BJ (cell line): ENCODE measurements around the gene ARHGDIA. TPM values are rescaled to one million over a fixed set of nuclear protein-coding genes. Genes with fewer than 3 reads are reported as not detected.
"Not testable (repeated sequence)": the region's sequence is repeated elsewhere in the genome, so short reads cannot be mapped to it uniquely, and the experiment has no call there.

Source experiments
- CTCF ChIA-PET: fragments of 350-600 bp; formaldehyde crosslinking; extraction: SDS; loops from one replicate; lab custom pipeline; 2021; ENCODE audit warnings: antibody characterized with exemption, inconsistent platforms; lab: Yijun Ruan, JAX
- POLR2A ChIA-PET: fragments of 300-600 bp; sonication (Branson Sonifier 250); formaldehyde crosslinking; extraction: SDS; loops from one replicate; lab custom pipeline; 2021; ENCODE audit warnings: antibody characterized with exemption; lab: Charles Lee
- DNase-seq: peaks from one replicate; pipeline ENCODE4 v3.0.0-alpha.2; 2011; ENCODE audit warnings: low read depth
- H3K27me3 ChIP-seq: 2 replicates; pipeline ENCODE4 v1.6.0; 2011; ENCODE audit warnings: low read length; ENCODE audit not compliant: control insufficient read depth, insufficient read depth
- H3K36me3 ChIP-seq: 2 replicates; pipeline ENCODE4 v1.5.1; 2011; ENCODE audit warnings: low read length; ENCODE audit not compliant: control insufficient read depth, insufficient read depth
- H3K4me3 ChIP-seq: 2 replicates; pipeline ENCODE4 v1.5.1; 2011; ENCODE audit warnings: low read depth, mild to moderate bottlenecking, control low read depth, low read length
- CTCF ChIP-seq: IDR thresholded peaks from 2 replicates; pipeline ENCODE4 v1.5.1; 2011; ENCODE audit warnings: low read depth, mild to moderate bottlenecking, control low read depth, inconsistent platforms, low read length, moderate library complexity; ENCODE audit not compliant: insufficient read depth
- polyA minus RNA-seq: library from RNA; depleted of rRNA, polyadenylated mRNA; stranded (reverse); fragments of >200 nt; gene quantifications from 2 replicates; pipeline ENCODE4 v1.2.3, GENCODE V29; 2011; rRNA and poly(A)+ RNA removed
- polyA plus RNA-seq: library from polyadenylated mRNA; depleted of rRNA; stranded (reverse); fragments of >200 nt; gene quantifications from 2 replicates; pipeline ENCODE4 v1.2.3, GENCODE V29; 2011; rRNA removed

The ARHGDIA gene
- polyA plus RNA-seq: 74.8 and 163 TPM in 2 replicates
- 46.3 and 78.2 TPM in 2 replicates for polyA minus RNA-seq

- CTCF ChIA-PET: interaction anchor here (1.3 to 2.4 kb wide), 2 partner anchors 52 to 319 kb away, joined by 3 to 6 read pairs; partner anchors contain the start of gene FAAP100
- DNase-seq: no peak
- H3K36me3 ChIP-seq: peaks cover 24% of the 10 kb centered on the region
- no peaks in the 10 kb centered on the region for H3K27me3 ChIP-seq
- POLR2A ChIA-PET: no interaction called here
- TF ChIP-seq CTCF: no peak
- peak within 1 kb of the TSS; percentile 55 for H3K4me3 ChIP-seq
Observed at GRCh38 chr17:81870981-81871386, at the start of gene ARHGDIA. TSS of gene ARHGDIA (minus strand) at chr17:81871337. CDS start at chr17:81869930, 1,407 bp downstream.

- H3K27me3 ChIP-seq: no peaks in the 10 kb centered on the region
- no peak for DNase-seq
- no peak overlapping the region for H3K4me3 ChIP-seq
- TF ChIP-seq CTCF: no peak
- CTCF ChIA-PET: no interaction called here
- H3K36me3 ChIP-seq: peaks cover 35% of the 10 kb centered on the region
- POLR2A ChIA-PET: no interaction called here
Observed at GRCh38 chr17:81918832-81919545, 47.9 kb upstream of the ARHGDIA start.

GRCh38 chr17:81918333-81918669, 47.2 kb upstream of the ARHGDIA start:
- CTCF ChIA-PET: interaction anchor here (1.3 kb wide), 1 partner anchor 8 kb away, joined by 3 read pairs; no protein-coding TSS in a partner anchor
- H3K27me3 ChIP-seq, POLR2A ChIA-PET, H3K4me3 ChIP-seq, DNase-seq: not testable (repeated sequence)
- H3K36me3 ChIP-seq: peaks cover 42% of the 10 kb centered on the region

GRCh38 chr17:81917565-81918332, 46.6 kb upstream of the ARHGDIA start, which contains the start of gene SIRT7:
TSS of gene SIRT7 (minus strand) at chr17:81918176. CDS start at chr17:81918131, 45 bp downstream.
- Histone ChIP-seq H3K4me3 (peak within 1 kb of the TSS; percentile 59), H3K27me3 (no peaks in the 10 kb centered on the region), H3K36me3 (peaks cover 44% of the 10 kb centered on the region)
- ChIA-PET CTCF (interaction anchor here (0.5 to 1.3 kb wide), 4 partner anchors 8 to 242 kb away, joined by 3 read pairs; no protein-coding TSS in a partner anchor), POLR2A (interaction anchor here (0.5 kb wide), 1 partner anchor 26 kb away, joined by 3 read pairs; no protein-coding TSS in a partner anchor)
- no peak for DNase-seq
- no peak for TF ChIP-seq CTCF

GRCh38 chr17:81916234-81917001, 45.3 kb upstream of the ARHGDIA start:
- peak overlapping the region; percentile 59 for H3K4me3 ChIP-seq
- H3K27me3 ChIP-seq: no peaks in the 10 kb centered on the region
- no peak for DNase-seq
- ChIA-PET CTCF (interaction anchor here (1.2 kb wide), 1 partner anchor 241 kb away, joined by 3 read pairs; no protein-coding TSS in a partner anchor), POLR2A (no interaction called here)
- peaks cover 45% of the 10 kb centered on the region for H3K36me3 ChIP-seq
- no peak for TF ChIP-seq CTCF
